Measurements from ENCODE around the gene DMRTB1.

DMRTB1 gene

GRCh38 chr1:53511323-53511932 lies 52.2 kb downstream of the DMRTB1 start:
- DNase-seq = no peak

GRCh38 chr1:53511933-53512806 lies 53.0 kb downstream of the DMRTB1 start:
- no peak for DNase-seq

GRCh38 chr1:53512807-53513755 lies 53.9 kb downstream of the DMRTB1 start:
- DNase-seq = no peak

- DNase-seq = no peak
Measured at GRCh38 chr1:53513846-53514245, 54.6 kb downstream of the DMRTB1 start.

- DNase-seq = no peak
Measured at GRCh38 chr1:53514436-53514835, 55.2 kb downstream of the DMRTB1 start.

- DNase-seq = no peak
Measured at GRCh38 chr1:53516181-53516580, 57.0 kb downstream of the DMRTB1 start.
